Neuronal stem cell (in vitro differentiated cells): ENCODE measurements around the gene ARL10.
A peak's percentile ranks its signal among the peaks of the same experiment; 100 is the strongest.

Experiments
- DNase-seq: peaks from one replicate; pipeline ENCODE4 v3.0.0-alpha.2; 2013; ENCODE audit warnings: low spot score
- H2AFZ ChIP-seq: one replicate; pipeline ENCODE4 v1.6.1; 2013; ENCODE audit warnings: mild to moderate bottlenecking, low read length, inconsistent platforms
- H2AK5ac ChIP-seq: 2 replicates; pipeline ENCODE4 v1.6.1; 2013; ENCODE audit warnings: low read depth, mild to moderate bottlenecking, inconsistent platforms, low read length, moderate library complexity, mixed read lengths
- H2BK120ac ChIP-seq: 2 replicates; pipeline ENCODE4 v1.6.1; 2013; ENCODE audit warnings: low read depth, mild to moderate bottlenecking, inconsistent platforms, low read length, moderate library complexity, mixed read lengths
- H2BK12ac ChIP-seq: one replicate; pipeline ENCODE4 v1.6.1; 2013; ENCODE audit warnings: low read length, inconsistent platforms
- H2BK15ac ChIP-seq: 2 replicates; pipeline ENCODE4 v1.6.1; 2013; ENCODE audit warnings: mild to moderate bottlenecking, low read length, inconsistent platforms, mixed read lengths
- H2BK5ac ChIP-seq: one replicate; pipeline ENCODE4 v1.6.1; 2013; ENCODE audit warnings: inconsistent platforms, mild to moderate bottlenecking, low read length, moderate library complexity
- H3K14ac ChIP-seq: one replicate; pipeline ENCODE4 v1.6.1; 2013; ENCODE audit warnings: low read length, inconsistent platforms
- H3K18ac ChIP-seq: 2 replicates; pipeline ENCODE4 v1.6.1; 2013; ENCODE audit warnings: low read length, inconsistent platforms
- H3K23ac ChIP-seq: 2 replicates; pipeline ENCODE4 v1.6.1; 2013; ENCODE audit warnings: low read depth, mild to moderate bottlenecking, mixed read lengths, low read length, inconsistent platforms; ENCODE audit not compliant: poor library complexity
- H3K27ac ChIP-seq: replicated peaks from 3 replicates; pipeline ENCODE4 v1.5.1; 2013; ENCODE audit warnings: low read length, inconsistent platforms
- H3K27me3 ChIP-seq, 3 experiments: 2 replicates each; pipeline ENCODE4 v1.6.1; 2013; ENCODE audit warnings: low read length in 3 of 3, mild to moderate bottlenecking in 2 of 3, inconsistent platforms in 1 of 3, low read depth in 1 of 3, mixed read lengths in 1 of 3, moderate library complexity in 1 of 3; ENCODE audit not compliant: control insufficient read depth in 3 of 3, insufficient read depth in 3 of 3
- H3K36me3 ChIP-seq, 2 donors: replicated peaks in 1 of 2; 2 replicates each; pipeline ENCODE4 v1.6.1; 2013; ENCODE audit warnings: low read length in 2 of 2; ENCODE audit not compliant: control insufficient read depth in 2 of 2, insufficient read depth in 2 of 2
- H3K4ac ChIP-seq: 2 replicates; pipeline ENCODE4 v1.6.1; 2013; ENCODE audit warnings: inconsistent platforms, mild to moderate bottlenecking, low read length, moderate library complexity
- H3K4me1 ChIP-seq, 2 donors: 1 replicate in 1 of 2; 2 replicates in 1 of 2; pipeline ENCODE4 v1.6.1; 2013; ENCODE audit warnings: low read length in 2 of 2, low read depth in 1 of 2; ENCODE audit not compliant: control insufficient read depth in 2 of 2, insufficient read depth in 1 of 2
- H3K4me2 ChIP-seq: one replicate; pipeline ENCODE4 v1.6.1; 2013; ENCODE audit warnings: mild to moderate bottlenecking, low read length, inconsistent platforms; ENCODE audit not compliant: insufficient read depth, poor library complexity, severe bottlenecking
- H3K4me3 ChIP-seq, 2 donors: 2 replicates each; pipeline ENCODE4 v1.5.1; 2013; ENCODE audit warnings: low read length in 2 of 2, mild to moderate bottlenecking in 2 of 2, inconsistent platforms in 1 of 2, moderate library complexity in 1 of 2
- H3K79me1 ChIP-seq: one replicate; pipeline ENCODE4 v1.6.1; 2013; ENCODE audit warnings: low read depth, mild to moderate bottlenecking, inconsistent platforms, low read length, moderate library complexity
- H3K9ac ChIP-seq: one replicate; pipeline ENCODE4 v1.6.1; 2013; ENCODE audit warnings: mild to moderate bottlenecking, low read depth, low read length, inconsistent platforms; ENCODE audit not compliant: poor library complexity
- H3K9me3 ChIP-seq, 2 donors: replicated peaks in 1 of 2; 2 replicates each; pipeline versions ENCODE3 to v1.6.1; 2013; ENCODE audit warnings: low read length in 2 of 2, mild to moderate bottlenecking in 2 of 2, inconsistent platforms in 1 of 2, low read depth in 1 of 2, mixed read lengths in 1 of 2, moderate library complexity in 1 of 2; ENCODE audit not compliant: control insufficient read depth in 2 of 2, insufficient read depth in 1 of 2
- H4K8ac ChIP-seq: one replicate; pipeline ENCODE4 v1.6.1; 2013; ENCODE audit warnings: low read depth, mild to moderate bottlenecking, inconsistent platforms, low read length, moderate library complexity
- H4K91ac ChIP-seq: one replicate; pipeline ENCODE4 v1.6.1; 2013; ENCODE audit warnings: low read length, low read depth, mild to moderate bottlenecking, inconsistent platforms; ENCODE audit not compliant: poor library complexity
- WGBS, 2 donors: extraction: QIAGEN DNeasy Blood & Tissue Kit; methylation state at CpG; one replicate each; pipeline ENCODE4 v1.1.7; 2013; ENCODE audit warnings: missing lambda C conversion rate in 2 of 2, mixed read lengths in 1 of 2; ENCODE audit not compliant: insufficient read length in 2 of 2, insufficient replicate concordance in 1 of 2; ENCODE audit errors: extremely low coverage in 2 of 2; 5-methylcytosine and 5-hydroxymethylcytosine counted together

ARL10 gene

GRCh38 chr5:176410486-176411180, 45.3 kb downstream of the ARL10 start:
- Histone ChIP-seq H3K9ac (no peak overlapping the region), H2BK15ac (no peak overlapping the region), H2AK5ac (peak overlapping the region; percentile 50), H3K9me3 (no peaks in the 10 kb centered on the region), H3K14ac (no peak overlapping the region), H3K79me1 (no peaks in the 10 kb centered on the region), H2BK12ac (no peak overlapping the region), H2AFZ (no peak overlapping the region), H4K91ac (no peak overlapping the region), H3K18ac (no peak overlapping the region), H3K4me3 (no peak overlapping the region), H3K27me3 (no peaks in the 10 kb centered on the region), H3K4me1 (peaks cover 0 to 3% of the 10 kb centered on the region in 2 donors), H3K36me3 (peaks cover 1 to 10% of the 10 kb centered on the region in 2 donors), H3K4me2 (no peak overlapping the region), H3K23ac (no peak overlapping the region), H4K8ac (no peak overlapping the region), H3K4ac (no peak overlapping the region), H2BK120ac (no peak overlapping the region), H3K27ac (no peak overlapping the region), H2BK5ac (peak overlapping the region; percentile 57)
- WGBS, 2 donors = no CpG with 5 or more reads among the region's 5 CpGs
- DNase-seq = no peak

DNA sequence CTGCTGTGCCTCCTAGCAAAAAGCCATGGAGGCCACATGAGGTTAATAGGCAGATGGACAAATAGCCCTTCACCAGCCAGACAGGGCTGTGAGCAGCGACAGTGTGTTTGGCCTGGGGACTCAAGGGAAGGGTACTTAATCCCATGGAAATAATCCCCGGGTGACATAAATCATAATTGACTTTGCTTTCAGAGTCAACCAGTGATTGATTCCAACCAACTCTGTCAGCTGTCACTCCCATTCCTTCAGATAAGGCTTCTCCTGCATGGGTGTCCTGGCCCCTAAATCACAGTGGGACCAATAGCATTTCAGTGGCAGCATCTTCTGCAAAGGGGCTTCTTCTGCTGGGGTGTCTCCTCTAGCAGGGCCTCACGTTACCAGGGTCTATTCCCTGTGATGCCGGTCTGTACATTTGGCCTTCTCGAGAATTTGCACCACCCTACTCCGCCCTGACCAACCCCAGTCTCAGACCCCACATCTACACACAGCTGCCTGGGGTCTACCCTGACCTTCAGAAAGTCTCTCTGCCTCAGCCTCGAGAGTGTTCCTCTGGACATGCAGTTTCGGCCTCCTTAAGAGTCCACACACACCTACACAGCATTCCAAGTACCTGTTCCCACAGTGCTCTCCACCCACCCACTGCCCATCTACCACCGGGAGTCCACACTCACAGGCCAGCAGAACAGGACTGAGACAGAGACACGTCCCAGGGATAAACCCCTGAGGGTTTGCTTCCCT, 47.4 kb downstream of the ARL10 start:
- Histone ChIP-seq H3K27me3 (peaks cover 0 to 9% (median 7%) of the 10 kb centered on the region in 3 experiments), H3K23ac (peak overlapping the region; percentile 32), H3K9ac (no peak overlapping the region), H4K8ac (no peak overlapping the region), H3K9me3 (peaks cover 0 to 5% of the 10 kb centered on the region in 2 donors), H4K91ac (no peak overlapping the region), H3K4ac (no peak overlapping the region), H3K36me3 (peaks cover 1 to 6% of the 10 kb centered on the region in 2 donors), H2BK120ac (no peak overlapping the region), H2BK15ac (no peak overlapping the region), H3K79me1 (peaks cover 2% of the 10 kb centered on the region), H2AFZ (no peak overlapping the region), H3K27ac (no peak overlapping the region), H3K4me2 (no peak overlapping the region), H3K14ac (no peak overlapping the region), H2BK5ac (no peak overlapping the region), H3K4me1 (peaks cover 7% of the 10 kb centered on the region in 2 donors), H2BK12ac (no peak overlapping the region), H2AK5ac (no peak overlapping the region), H3K18ac (no peak overlapping the region), H3K4me3 (no peak overlapping the region)
- WGBS, 2 donors = no CpG with 5 or more reads among the region's 10 CpGs
- no peak for DNase-seq

DNA sequence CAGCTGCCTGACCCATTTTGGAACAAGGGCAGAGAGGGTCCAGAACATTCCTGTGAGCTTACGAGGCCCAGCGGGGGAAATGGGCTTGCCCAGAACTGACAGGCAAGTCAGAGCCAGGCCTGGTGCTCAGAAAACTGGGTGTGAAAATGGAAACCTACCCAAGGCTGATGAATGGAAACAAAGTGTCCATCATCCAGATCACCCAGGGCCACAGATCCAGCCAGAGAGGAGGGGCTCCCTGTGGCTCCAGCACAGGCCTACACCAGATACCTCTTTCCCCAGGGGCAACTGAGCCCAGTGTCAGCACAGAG, 47.9 kb downstream of the ARL10 start:
- no peak overlapping the region for H2BK120ac ChIP-seq
- DNase-seq = no peak
- no peak overlapping the region for H4K91ac ChIP-seq
- WGBS, 2 donors = no CpG with 5 or more reads among the region's 2 CpGs
- H3K23ac ChIP-seq = peak overlapping the region; percentile 32
- peaks cover 2% of the 10 kb centered on the region for H3K79me1 ChIP-seq
- H3K14ac ChIP-seq = no peak overlapping the region
- H3K4ac ChIP-seq = no peak overlapping the region
- no peak overlapping the region for H2BK15ac ChIP-seq
- no peak overlapping the region for H3K9ac ChIP-seq
- H2AFZ ChIP-seq = no peak overlapping the region
- H3K9me3 ChIP-seq = peaks cover 0 to 5% of the 10 kb centered on the region in 2 donors
- H3K36me3 ChIP-seq = peaks cover 1 to 6% of the 10 kb centered on the region in 2 donors
- H3K18ac ChIP-seq = no peak overlapping the region
- H2BK5ac ChIP-seq = no peak overlapping the region
- H3K27me3 ChIP-seq = peaks cover 0 to 14% (median 7%) of the 10 kb centered on the region in 3 experiments
- no peak overlapping the region for H3K4me3 ChIP-seq
- no peak overlapping the region for H2AK5ac ChIP-seq
- no peak overlapping the region for H2BK12ac ChIP-seq
- H4K8ac ChIP-seq = no peak overlapping the region
- no peak overlapping the region for H3K27ac ChIP-seq
- peaks cover 7% of the 10 kb centered on the region in 2 donors for H3K4me1 ChIP-seq
- no peak overlapping the region for H3K4me2 ChIP-seq

DNA sequence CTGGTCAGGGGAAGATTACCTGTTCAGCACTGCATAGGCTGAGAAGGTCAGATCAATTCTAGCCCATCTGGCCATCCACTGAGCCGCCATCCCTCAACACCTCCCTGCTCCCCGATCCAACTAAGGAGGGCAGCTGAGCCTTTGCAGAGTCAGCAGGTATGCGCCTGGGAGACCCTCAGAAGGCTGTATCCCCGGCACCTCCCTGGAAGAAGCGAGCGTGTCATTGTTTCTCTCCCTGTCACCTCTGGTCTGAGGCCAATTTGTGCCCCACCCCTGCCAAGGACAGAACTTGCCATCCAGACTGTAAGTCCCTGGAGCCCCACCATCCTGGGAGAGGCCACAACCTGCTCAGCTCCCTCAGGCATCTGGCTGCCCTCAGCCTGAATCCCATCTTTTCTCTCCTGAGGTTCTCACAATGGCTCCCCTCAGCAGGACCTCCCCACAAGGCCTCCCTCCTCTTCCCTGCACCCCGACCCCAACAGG, 48.5 kb downstream of the ARL10 start:
- no peak overlapping the region for H3K4me3 ChIP-seq
- no peak overlapping the region for H2BK12ac ChIP-seq
- H3K9ac ChIP-seq = no peak overlapping the region
- no peak overlapping the region for H4K8ac ChIP-seq
- no peak overlapping the region for H3K18ac ChIP-seq
- DNase-seq = no peak
- H3K4ac ChIP-seq = no peak overlapping the region
- no peak overlapping the region for H3K27ac ChIP-seq
- peaks cover 7% of the 10 kb centered on the region in 2 donors for H3K4me1 ChIP-seq
- no peak overlapping the region for H2BK120ac ChIP-seq
- H3K27me3 ChIP-seq = peaks cover 0 to 16% (median 7%) of the 10 kb centered on the region in 3 experiments
- no peak overlapping the region for H2BK5ac ChIP-seq
- no CpG with 5 or more reads among the region's 7 CpGs for WGBS, 2 donors
- H3K23ac ChIP-seq = peak overlapping the region; percentile 20
- peaks cover 1 to 6% of the 10 kb centered on the region in 2 donors for H3K36me3 ChIP-seq
- no peak overlapping the region for H2BK15ac ChIP-seq
- H2AFZ ChIP-seq = no peak overlapping the region
- H3K14ac ChIP-seq = no peak overlapping the region
- H3K4me2 ChIP-seq = no peak overlapping the region
- peaks cover 2% of the 10 kb centered on the region for H3K79me1 ChIP-seq
- H4K91ac ChIP-seq = no peak overlapping the region
- peaks cover 0 to 5% of the 10 kb centered on the region in 2 donors for H3K9me3 ChIP-seq
- H2AK5ac ChIP-seq = no peak overlapping the region
